Activated T-helper 1 cell treated with anti-CD3 and anti-CD28 coated beads, Interleukin-2, amount 50 U/mL, for 16 hours (primary cell): ENCODE measurements around the gene TTC3.
"Not testable (repeated sequence)": the region's sequence is repeated elsewhere in the genome, so short reads cannot be mapped to it uniquely, and the experiment has no call there.

Source experiments
- DNase-seq, 2 donors: peaks; one replicate each; pipeline ENCODE4 v3.0.0-alpha.2; 2020; ENCODE audit warnings: low read depth in 1 of 2, low spot score in 1 of 2

TTC3 gene

GRCh38 chr21:37220433-37220980 is 147.5 kb downstream of the TTC3 start:
- no peak for DNase-seq

- DNase-seq, result peak; percentile 88
Observed at GRCh38 chr21:37220981-37221664, 148.1 kb downstream of the TTC3 start.

GRCh38 chr21:37222248-37222647 is 149.2 kb downstream of the TTC3 start:
- not testable (repeated sequence) for DNase-seq

GRCh38 chr21:37223804-37224345 is 150.8 kb downstream of the TTC3 start:
- no peak for DNase-seq

GRCh38 chr21:37224861-37225839 is 152.1 kb downstream of the TTC3 start:
- no peak for DNase-seq

- no peak for DNase-seq
Observed at GRCh38 chr21:37226041-37226920, 153.2 kb downstream of the TTC3 start.

- DNase-seq, result no peak
Observed at GRCh38 chr21:37227071-37228002, 154.3 kb downstream of the TTC3 start.

GRCh38 chr21:37228003-37228400 is 154.9 kb downstream of the TTC3 start:
- no peak for DNase-seq

GRCh38 chr21:37230632-37231248 is 157.7 kb downstream of the TTC3 start:
- no peak for DNase-seq

- no peak for DNase-seq
Observed at GRCh38 chr21:37231249-37231645, 158.2 kb downstream of the TTC3 start.

GRCh38 chr21:37231671-37232070 is 158.6 kb downstream of the TTC3 start:
- no peak for DNase-seq

GRCh38 chr21:37232274-37233018 is 159.4 kb downstream of the TTC3 start:
- no peak for DNase-seq

GRCh38 chr21:37233551-37234146 is 160.6 kb downstream of the TTC3 start:
- no peak for DNase-seq

- DNase-seq, result no peak
Observed at GRCh38 chr21:37237346-37237745, 164.3 kb downstream of the TTC3 start.

- DNase-seq, result no peak
Observed at GRCh38 chr21:37237764-37238163, 164.7 kb downstream of the TTC3 start.

- no peak for DNase-seq
Observed at GRCh38 chr21:37240978-37241377, 167.9 kb downstream of the TTC3 start.

GRCh38 chr21:37241426-37241825 is 168.4 kb downstream of the TTC3 start:
- no peak for DNase-seq

GRCh38 chr21:37243961-37244360 is 170.9 kb downstream of the TTC3 start:
- no peak for DNase-seq
